Thyroid gland (tissue), 4 donors: Measurements from ENCODE around the gene NPPA.

Experiments
- POLR2A ChIP-seq, 2 donors: fragments of 450-650 bp; IDR thresholded peaks; one replicate each; pipeline ENCODE4 v1.6.1; 2017; ENCODE audit warnings: antibody characterized with exemption in 2 of 2, mild to moderate bottlenecking in 2 of 2, moderate library complexity in 1 of 2
- TF ChIP-seq, protein P1 (sequence below), 6 experiments: fragments of 200-600 bp in 3 of 6; fragments of 450-650 bp in 3 of 6; sonication (generic) in 3 of 6; IDR thresholded peaks; one replicate each; pipeline ENCODE4 v1.5.1; 2016 to 2019; ENCODE audit warnings: antibody characterized with exemption in 6 of 6, mild to moderate bottlenecking in 2 of 6, inconsistent platforms in 1 of 6, moderate library complexity in 1 of 6

DNA sequence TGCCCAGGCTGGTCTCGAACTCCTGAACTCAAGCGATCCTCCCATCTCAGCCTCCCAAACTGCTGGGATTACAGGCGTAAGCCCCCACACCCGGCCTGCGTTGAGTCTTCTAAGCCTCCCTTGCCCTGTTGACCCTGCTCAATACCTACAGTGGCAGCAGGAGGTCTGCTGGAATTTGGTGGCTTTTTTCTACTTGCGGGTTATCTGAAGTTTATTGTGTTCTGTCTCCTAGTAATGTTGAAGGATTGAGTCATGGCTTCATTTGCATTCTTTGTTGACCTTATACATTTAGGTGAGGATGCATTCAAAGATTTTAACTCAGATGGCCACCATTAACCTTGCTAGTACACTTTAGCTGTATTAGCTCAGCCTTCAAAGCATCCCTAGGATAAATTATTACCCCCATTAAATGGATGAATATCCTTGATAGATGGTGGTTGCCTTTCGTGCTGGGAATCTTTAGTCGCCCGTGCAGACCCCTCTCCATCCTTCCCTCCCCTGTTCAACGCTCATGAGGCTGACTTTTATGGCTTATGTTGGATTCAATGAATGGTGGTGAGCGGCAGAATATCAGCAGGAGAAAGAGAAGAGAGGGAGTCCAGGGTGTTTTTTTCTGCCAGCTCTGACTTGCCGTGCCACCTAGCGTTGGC lies 20.9 kb upstream of the NPPA start:
- TF ChIP-seq, protein P1, sequence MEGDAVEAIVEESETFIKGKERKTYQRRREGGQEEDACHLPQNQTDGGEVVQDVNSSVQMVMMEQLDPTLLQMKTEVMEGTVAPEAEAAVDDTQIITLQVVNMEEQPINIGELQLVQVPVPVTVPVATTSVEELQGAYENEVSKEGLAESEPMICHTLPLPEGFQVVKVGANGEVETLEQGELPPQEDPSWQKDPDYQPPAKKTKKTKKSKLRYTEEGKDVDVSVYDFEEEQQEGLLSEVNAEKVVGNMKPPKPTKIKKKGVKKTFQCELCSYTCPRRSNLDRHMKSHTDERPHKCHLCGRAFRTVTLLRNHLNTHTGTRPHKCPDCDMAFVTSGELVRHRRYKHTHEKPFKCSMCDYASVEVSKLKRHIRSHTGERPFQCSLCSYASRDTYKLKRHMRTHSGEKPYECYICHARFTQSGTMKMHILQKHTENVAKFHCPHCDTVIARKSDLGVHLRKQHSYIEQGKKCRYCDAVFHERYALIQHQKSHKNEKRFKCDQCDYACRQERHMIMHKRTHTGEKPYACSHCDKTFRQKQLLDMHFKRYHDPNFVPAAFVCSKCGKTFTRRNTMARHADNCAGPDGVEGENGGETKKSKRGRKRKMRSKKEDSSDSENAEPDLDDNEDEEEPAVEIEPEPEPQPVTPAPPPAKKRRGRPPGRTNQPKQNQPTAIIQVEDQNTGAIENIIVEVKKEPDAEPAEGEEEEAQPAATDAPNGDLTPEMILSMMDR (IDR thresholded peaks at IDR 0.05) = no peak
- no peak for TF ChIP-seq POLR2A (IDR thresholded peaks at IDR 0.05)
